SU-DHL-6 (cell line): Measurements from ENCODE around the gene NLRP3.

Source experiments
- EZH2phosphoT487 ChIP-seq: fragments of 200-600 bp; sonication (generic), shearing (Covaris generic); conservative IDR thresholded peaks from 2 replicates; pipeline ENCODE4 v1.6.1; 2018; ENCODE audit warnings: mild to moderate bottlenecking, antibody characterized with exemption, low read length, moderate library complexity, mixed read lengths
- TF ChIP-seq, protein P1 (sequence below): fragments of 200-600 bp; sonication (generic); IDR thresholded peaks from one replicate; pipeline ENCODE4 v1.5.1; 2017; ENCODE audit warnings: antibody characterized with exemption, mild to moderate bottlenecking, low read length, moderate library complexity; ENCODE audit not compliant: insufficient read depth, poor library complexity, severe bottlenecking

DNA sequence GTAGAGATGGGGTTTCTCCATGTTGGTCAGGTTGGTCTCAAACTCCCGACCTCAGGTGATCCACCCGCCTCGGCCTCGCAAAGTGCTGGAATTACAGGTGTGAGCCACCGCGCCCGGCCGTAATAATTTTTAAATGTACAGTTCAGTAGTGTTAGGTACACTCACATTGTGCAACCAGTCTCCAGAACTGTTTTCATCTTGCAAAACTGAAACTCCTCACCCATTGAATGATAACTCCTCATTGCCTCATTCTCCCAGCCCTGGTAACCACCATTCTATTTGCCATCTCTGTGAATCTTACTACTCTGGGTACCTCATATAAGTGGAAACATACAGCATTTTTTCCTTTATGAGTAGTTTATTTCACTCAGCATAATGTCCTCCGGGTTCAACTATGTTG is 3.4 kb downstream of the NLRP3 start:
- TF ChIP-seq, protein P1, sequence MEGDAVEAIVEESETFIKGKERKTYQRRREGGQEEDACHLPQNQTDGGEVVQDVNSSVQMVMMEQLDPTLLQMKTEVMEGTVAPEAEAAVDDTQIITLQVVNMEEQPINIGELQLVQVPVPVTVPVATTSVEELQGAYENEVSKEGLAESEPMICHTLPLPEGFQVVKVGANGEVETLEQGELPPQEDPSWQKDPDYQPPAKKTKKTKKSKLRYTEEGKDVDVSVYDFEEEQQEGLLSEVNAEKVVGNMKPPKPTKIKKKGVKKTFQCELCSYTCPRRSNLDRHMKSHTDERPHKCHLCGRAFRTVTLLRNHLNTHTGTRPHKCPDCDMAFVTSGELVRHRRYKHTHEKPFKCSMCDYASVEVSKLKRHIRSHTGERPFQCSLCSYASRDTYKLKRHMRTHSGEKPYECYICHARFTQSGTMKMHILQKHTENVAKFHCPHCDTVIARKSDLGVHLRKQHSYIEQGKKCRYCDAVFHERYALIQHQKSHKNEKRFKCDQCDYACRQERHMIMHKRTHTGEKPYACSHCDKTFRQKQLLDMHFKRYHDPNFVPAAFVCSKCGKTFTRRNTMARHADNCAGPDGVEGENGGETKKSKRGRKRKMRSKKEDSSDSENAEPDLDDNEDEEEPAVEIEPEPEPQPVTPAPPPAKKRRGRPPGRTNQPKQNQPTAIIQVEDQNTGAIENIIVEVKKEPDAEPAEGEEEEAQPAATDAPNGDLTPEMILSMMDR = no peak
- no peak for TF ChIP-seq EZH2phosphoT487
